Measurements from ENCODE around the gene HBB. TPM values are rescaled to one million over a fixed set of nuclear protein-coding genes. Genes with fewer than 3 reads are reported as not detected.

The HBB gene
- total and polyA plus RNA-seq, 2 donors (not counting 3 experiments of a cell fraction or from before 2014, with no cell fraction given): not detected

- Histone ChIP-seq H3K27me3 (ENCODE audit: control insufficient read depth in 2 of 2, insufficient read depth in 2 of 2, low read length in 2 of 2) (no peaks in the 10 kb centered on the region), H2AFZ (ENCODE audit: low read depth, low read length) (no peak overlapping the region), H3K36me3 (ENCODE audit: control insufficient read depth in 2 of 2, extremely low read depth in 1 of 2, insufficient read depth in 2 of 2, low read length in 2 of 2) (no peaks in the 10 kb centered on the region), H3K4me3 (replicated peaks in 1 of 3; ENCODE audit: insufficient read depth in 1 of 3, low read depth in 1 of 3, low read length in 3 of 3) (no peak overlapping the region), H3K9me1 (replicated peaks; ENCODE audit: control insufficient read depth, extremely low read depth, insufficient read depth, low read length) (no peaks in the 10 kb centered on the region), H4K20me1 (replicated peaks; ENCODE audit: control insufficient read depth, extremely low read depth, insufficient read depth, low read length) (no peaks in the 10 kb centered on the region), H3K4me1 (ENCODE audit: control insufficient read depth, extremely low read depth, insufficient read depth, low read length) (no peaks in the 10 kb centered on the region), H3K9me3 (replicated peaks; ENCODE audit: control insufficient read depth, insufficient read depth, low read length) (no peaks in the 10 kb centered on the region), H3K79me2 (ENCODE audit: control insufficient read depth, insufficient read depth, low read length) (no peaks in the 10 kb centered on the region), H3K27ac (ENCODE audit: insufficient read depth, low read depth, low read length) (no peak overlapping the region), H3K4me2 (ENCODE audit: insufficient read depth, low read length) (no peak overlapping the region), H3K9ac (replicated peaks; ENCODE audit: extremely low read depth, insufficient read depth, low read length) (no peak overlapping the region)
- DNase-seq (ENCODE audit: low read depth, low spot score) (no peak), FAIRE-seq (no peak)
- intact Hi-C loops (cut with micrococcal nuclease): no loop called here
- BruUV-seq (replicated peaks): no TSS peak
- ChIA-PET CTCF (no interaction called here), POLR2A (no interaction called here)
- TF ChIP-seq FOS (IDR thresholded peaks at IDR 0.05; ENCODE audit: borderline replicate concordance, insufficient read depth, low read length) (no peak), MYC (IDR thresholded peaks at IDR 0.05; ENCODE audit: low read depth, low read length) (no peak), CTCF (IDR thresholded peaks at IDR 0.05; ENCODE audit: extremely low read depth in 1 of 2, insufficient read depth in 1 of 2, low read depth in 1 of 2, low read length in 2 of 2) (no peak), MAX (IDR thresholded peaks at IDR 0.05; ENCODE audit: insufficient read depth, insufficient read length) (no peak), GATA2 (IDR thresholded peaks at IDR 0.05; ENCODE audit: insufficient read depth, insufficient read length, low read depth, low read length) (no peak), JUN (IDR thresholded peaks at IDR 0.05; ENCODE audit: borderline replicate concordance, insufficient read depth, insufficient read length, low read depth) (no peak), EZH2 (IDR thresholded peaks at IDR 0.05; ENCODE audit: borderline replicate concordance, low read depth, low read length, severe bottlenecking) (no peak), POLR2AphosphoS5 (IDR thresholded peaks at IDR 0.05; ENCODE audit: insufficient read depth, low read depth, low read length) (no peak), POLR2A (IDR thresholded peaks at IDR 0.05; ENCODE audit: low read depth, low read length) (no peak)
- dilution Hi-C loops (cut with MboI; ENCODE audit: extremely low pct_ligation_motif_present, low sequenced_read_pairs): no loop called here
These were observed 3.7 kb downstream of the HBB start for GRCh38 chr11:5223146-5223545.
